Measurements from ENCODE around the gene PAK2. TPM values are rescaled to one million over a fixed set of nuclear protein-coding genes. Genes with fewer than 3 reads are reported as not detected.
"Not testable (repeated sequence)": the region's sequence is repeated elsewhere in the genome, so short reads cannot be mapped to it uniquely, and the experiment has no call there.

The PAK2 gene
- total RNA-seq, 1 experiment from 2014 or later: 51.3 TPM

DNA sequence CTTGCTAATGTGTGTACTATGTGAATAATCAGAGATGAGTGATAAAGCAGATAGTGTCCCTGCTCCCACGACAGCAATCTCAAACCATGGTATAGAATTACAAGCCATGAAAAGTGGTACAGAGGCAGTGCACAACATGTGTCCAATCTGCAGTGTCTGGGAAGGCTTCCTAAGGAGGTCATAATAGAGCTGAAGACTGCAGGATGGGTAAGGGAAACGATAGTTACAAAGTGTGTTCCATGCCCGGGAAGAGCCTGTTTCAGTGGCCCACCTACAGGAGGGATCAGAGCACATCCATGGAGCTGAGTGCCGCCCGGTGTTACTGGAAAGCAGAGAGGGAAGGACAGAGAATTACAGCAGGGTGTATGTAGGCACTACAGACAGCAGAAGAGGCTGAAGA, 48.9 kb downstream of the PAK2 start:
- Histone ChIP-seq H3K4me3 (no peak overlapping the region), H3K36me3 (peaks cover 40% of the 10 kb centered on the region), H3K9me3 (replicated peaks) (peaks cover 4% of the 10 kb centered on the region; the same call in 1 of the 2 replicates), H3K27ac (no peak overlapping the region), H3K4me1 (no peaks in the 10 kb centered on the region), H3K27me3 (no peaks in the 10 kb centered on the region)
- no peak for DNase-seq

DNA sequence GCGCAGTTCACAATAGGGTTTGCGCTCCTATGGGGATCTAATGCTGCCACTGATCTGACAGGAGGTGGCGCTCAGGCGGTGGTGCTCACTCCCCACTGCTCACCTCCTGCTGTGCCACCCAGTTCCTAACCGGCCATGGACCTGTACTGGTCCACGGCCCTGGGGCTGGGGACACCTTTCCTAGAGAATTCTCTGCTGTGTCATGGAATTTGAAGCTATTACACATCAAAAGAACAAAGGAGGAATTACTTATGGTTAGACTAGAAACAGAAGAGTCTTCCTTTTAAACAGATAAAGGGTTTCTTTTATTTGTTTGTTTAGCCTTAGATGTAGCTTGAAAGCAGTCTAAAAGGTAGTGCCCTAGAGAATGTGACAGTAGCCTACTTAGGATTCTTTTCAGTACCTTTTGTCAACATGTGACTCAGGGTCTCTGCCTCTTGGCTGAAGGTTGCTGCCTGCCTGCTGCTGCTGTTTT, 50.3 kb downstream of the PAK2 start:
- Histone ChIP-seq H3K27ac (no peak overlapping the region), H3K4me1 (no peaks in the 10 kb centered on the region), H3K9me3 (replicated peaks) (peaks cover 3% of the 10 kb centered on the region; the same call in 1 of the 2 replicates), H3K27me3 (no peaks in the 10 kb centered on the region), H3K36me3 (peaks cover 43% of the 10 kb centered on the region), H3K4me3 (no peak overlapping the region)
- DNase-seq: no peak

DNA sequence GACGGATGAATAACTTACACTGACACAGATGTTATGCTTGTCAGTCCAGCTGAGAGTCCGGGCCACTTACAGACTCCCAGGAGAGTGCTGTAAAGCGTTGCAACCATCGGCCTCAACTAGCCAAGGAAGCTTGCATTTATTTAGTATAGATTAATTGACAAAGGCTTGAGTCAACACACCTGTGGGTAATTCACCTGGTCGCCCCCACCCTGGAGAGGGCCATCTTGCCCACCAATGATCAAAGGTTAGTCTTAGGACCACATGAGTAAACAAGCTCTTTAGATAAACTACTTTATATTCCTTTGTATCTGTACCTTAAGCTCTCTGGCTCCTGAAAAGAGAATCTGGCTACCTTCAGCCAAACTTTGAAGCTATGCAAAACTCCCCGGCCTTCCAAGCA, 51.0 kb downstream of the PAK2 start:
- no peak overlapping the region for H3K4me3 ChIP-seq
- no peaks in the 10 kb centered on the region; the same call in 1 of the 2 replicates for H3K9me3 ChIP-seq (replicated peaks)
- DNase-seq: no peak
- peaks cover 37% of the 10 kb centered on the region for H3K36me3 ChIP-seq
- H3K4me1 ChIP-seq: no peaks in the 10 kb centered on the region
- H3K27ac ChIP-seq: no peak overlapping the region
- no peaks in the 10 kb centered on the region for H3K27me3 ChIP-seq

DNA sequence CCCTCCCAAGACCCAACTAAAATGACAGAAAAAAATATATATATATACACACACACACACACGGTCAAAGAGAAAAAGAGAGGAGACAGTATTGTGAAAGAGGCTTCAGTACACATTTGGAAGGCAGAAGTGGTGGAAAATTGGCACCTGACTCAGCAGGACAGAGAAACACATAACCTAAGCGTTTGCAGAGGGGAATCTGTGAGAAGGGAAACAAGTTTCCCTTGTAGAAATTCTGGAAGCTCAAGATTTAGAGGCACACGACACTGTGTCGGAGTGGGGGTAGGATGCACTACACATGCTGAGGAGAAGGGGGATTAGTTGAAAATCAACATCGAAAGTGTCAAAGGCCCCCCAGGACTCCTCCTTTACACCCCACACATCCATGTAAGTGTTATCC, 53.1 kb downstream of the PAK2 start:
- H3K4me3 ChIP-seq: no peak overlapping the region
- no peaks in the 10 kb centered on the region for H3K4me1 ChIP-seq
- H3K36me3 ChIP-seq: peaks cover 34% of the 10 kb centered on the region
- DNase-seq: no peak
- no peak overlapping the region for H3K27ac ChIP-seq
- no peaks in the 10 kb centered on the region; the same call in 1 of the 2 replicates for H3K9me3 ChIP-seq (replicated peaks)
- no peaks in the 10 kb centered on the region for H3K27me3 ChIP-seq

DNA sequence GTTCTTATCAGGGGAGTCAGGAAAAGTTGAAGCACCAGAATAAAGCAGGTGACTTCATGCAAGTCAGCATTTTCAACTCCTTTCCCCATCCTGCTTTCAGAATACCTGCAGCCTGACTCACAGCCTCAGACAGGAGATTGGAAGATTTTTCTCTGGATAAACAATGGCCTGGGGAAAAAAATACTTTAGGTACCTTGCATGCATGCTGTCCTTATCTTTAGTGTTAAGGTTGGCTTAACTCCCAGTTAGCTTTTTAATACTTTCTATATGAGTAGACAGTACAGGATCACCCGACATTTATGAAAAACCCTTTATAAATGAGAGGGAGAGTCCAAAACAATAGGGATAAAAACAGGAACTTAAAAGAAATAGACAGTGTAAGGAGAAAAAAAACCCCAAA, 53.6 kb downstream of the PAK2 start:
- H3K27ac ChIP-seq: no peak overlapping the region
- DNase-seq: no peak
- no peak overlapping the region for H3K4me3 ChIP-seq
- H3K36me3 ChIP-seq: peaks cover 34% of the 10 kb centered on the region
- H3K4me1 ChIP-seq: no peaks in the 10 kb centered on the region
- H3K27me3 ChIP-seq: no peaks in the 10 kb centered on the region
- H3K9me3 ChIP-seq (replicated peaks): no peaks in the 10 kb centered on the region; the same call in 1 of the 2 replicates

DNA sequence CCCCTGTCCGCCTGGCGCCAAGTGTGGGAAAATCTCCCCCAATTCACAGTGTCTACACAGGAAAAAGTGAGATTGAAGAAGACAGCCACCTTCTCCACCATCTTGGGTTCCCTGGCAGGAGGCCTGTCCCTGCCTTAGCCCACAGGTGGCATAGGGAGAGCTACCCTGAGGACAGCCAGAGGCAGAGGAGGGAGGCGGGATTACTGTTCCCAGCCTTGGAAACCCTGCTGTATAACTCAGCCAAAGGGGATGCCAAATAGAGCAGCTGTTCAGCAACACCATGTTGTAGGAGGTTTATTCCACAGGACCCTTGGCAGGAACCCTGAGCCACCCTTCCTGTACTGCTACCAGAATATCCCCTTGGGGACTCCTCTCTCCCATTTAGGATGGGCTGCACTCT, 54.8 kb downstream of the PAK2 start:
- Histone ChIP-seq H3K27ac (no peak overlapping the region), H3K36me3 (peaks cover 34% of the 10 kb centered on the region), H3K9me3 (replicated peaks) (no peaks in the 10 kb centered on the region; the same call in 1 of the 2 replicates), H3K4me1 (no peaks in the 10 kb centered on the region), H3K27me3 (no peaks in the 10 kb centered on the region), H3K4me3 (no peak overlapping the region)
- no peak for DNase-seq

DNA sequence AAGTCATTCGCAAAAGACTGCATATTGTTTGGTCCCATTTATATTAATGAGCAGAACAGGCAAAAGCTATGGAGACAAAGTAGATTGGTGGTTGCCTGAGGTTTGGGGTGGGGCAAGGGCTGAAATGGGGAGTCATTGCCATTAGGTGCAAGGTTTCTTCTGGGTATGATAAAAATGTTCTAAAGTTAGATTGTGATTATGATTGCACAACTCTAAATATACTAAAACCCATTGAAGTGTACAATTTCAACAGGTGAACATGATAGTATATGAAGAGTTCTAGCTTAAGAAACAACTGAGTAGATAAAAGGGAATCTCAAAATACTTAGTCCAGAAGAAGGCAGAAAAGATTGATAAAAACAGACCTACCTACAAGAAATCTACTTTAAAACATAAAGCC, 56.7 kb downstream of the PAK2 start:
- H3K4me3 ChIP-seq: no peak overlapping the region

DNA sequence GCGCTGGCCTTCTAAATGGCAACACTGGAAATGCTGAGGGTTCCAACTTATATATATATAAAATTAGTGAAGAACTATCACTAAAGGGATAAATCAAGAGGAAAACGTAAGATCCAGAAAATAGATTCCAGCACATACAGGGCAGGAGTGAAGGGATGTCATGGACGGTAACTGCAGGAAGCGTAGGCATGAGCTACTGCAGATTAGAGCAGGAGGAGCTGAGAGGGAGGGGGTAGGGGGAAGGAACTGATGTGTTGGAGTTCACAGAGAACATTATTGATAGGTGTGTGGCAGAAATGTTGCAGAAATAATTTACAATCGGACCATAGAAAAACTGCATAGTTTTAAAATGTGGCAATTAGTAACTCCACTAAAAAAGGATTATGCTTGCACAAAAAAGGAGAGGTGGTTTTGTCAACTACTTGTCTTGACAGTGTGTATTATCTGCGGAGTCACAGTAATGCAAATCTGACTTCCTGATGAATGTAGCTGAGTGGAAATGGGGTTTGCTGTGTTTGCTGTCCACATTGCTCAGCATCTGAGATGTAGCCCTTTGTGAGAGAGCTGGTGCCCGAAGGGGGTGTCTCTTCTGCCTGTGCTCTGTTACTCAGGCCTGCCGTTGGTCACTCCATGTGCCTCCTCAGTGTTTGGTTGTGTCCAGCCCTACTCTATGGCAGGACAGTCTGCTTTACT, 61.2 kb downstream of the PAK2 start:
- no peak for DNase-seq
- H3K27me3 ChIP-seq: no peaks in the 10 kb centered on the region
- peaks cover 16% of the 10 kb centered on the region for H3K36me3 ChIP-seq
- H3K4me3 ChIP-seq: no peak overlapping the region
- no peak overlapping the region for H3K27ac ChIP-seq
- no peaks in the 10 kb centered on the region for H3K9me3 ChIP-seq (replicated peaks)
- no peaks in the 10 kb centered on the region for H3K4me1 ChIP-seq

More for the DNA sequence above, 56.7 kb downstream of the PAK2 start:
- no peaks in the 10 kb centered on the region for H3K27me3 ChIP-seq
- DNase-seq: no peak
- H3K36me3 ChIP-seq: peaks cover 23% of the 10 kb centered on the region
- no peaks in the 10 kb centered on the region for H3K9me3 ChIP-seq (replicated peaks)
- H3K27ac ChIP-seq: no peak overlapping the region
- H3K4me1 ChIP-seq: no peaks in the 10 kb centered on the region

DNA sequence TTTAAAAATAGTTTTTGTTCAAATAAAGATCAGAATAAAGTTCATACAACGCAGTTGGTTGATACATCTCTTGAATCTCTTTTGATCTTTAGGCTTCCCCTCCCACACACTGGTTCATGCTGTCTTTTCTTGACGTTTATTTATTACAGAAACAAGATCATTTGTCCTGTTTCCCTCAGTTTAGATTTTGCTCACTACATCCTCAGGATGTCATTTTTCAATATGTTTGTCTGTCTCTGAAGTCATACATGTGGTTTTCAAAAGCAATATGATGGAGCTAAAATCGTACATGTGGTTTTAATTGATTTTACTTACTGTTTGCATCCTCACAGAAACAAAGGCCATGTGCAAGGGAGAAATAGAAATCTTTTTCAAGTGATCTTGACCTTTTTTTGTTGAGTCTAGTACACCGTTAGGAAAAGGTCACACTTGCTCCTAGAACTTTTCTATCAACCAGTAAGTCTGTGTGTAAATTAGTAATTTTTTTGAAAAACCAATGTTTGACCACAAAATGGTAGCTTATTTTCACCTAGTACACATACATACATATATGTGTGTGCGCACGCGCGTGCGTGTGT, 64.3 kb downstream of the PAK2 start:
- H3K27ac ChIP-seq: no peak overlapping the region
- DNase-seq: no peak
- H3K9me3 ChIP-seq (replicated peaks): no peaks in the 10 kb centered on the region
- H3K4me1 ChIP-seq: no peaks in the 10 kb centered on the region
- H3K4me3 ChIP-seq: no peak overlapping the region
- H3K36me3 ChIP-seq: peaks cover 47% of the 10 kb centered on the region
- no peaks in the 10 kb centered on the region for H3K27me3 ChIP-seq

DNA sequence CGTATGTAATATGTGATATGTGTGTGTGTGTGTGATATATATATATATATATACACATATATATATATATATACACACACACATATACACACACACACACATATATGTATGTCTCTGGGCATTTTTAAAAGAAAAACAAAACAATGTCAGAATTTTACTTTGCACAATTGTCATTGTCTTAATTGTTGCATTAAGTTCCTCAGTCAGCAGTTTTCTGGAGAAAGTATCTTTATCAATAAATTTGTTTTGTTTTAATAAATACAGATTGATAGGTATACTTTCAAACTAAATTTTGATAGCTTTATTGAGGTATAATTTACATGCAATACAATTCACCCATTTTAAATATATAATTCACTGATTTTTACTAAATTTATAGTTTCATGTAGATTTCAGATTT, 65.1 kb downstream of the PAK2 start:
- Histone ChIP-seq H3K36me3 (peaks cover 50% of the 10 kb centered on the region), H3K27ac (no peak overlapping the region), H3K9me3 (replicated peaks) (no peaks in the 10 kb centered on the region), H3K27me3 (no peaks in the 10 kb centered on the region), H3K4me3 (no peak overlapping the region), H3K4me1 (no peaks in the 10 kb centered on the region)
- DNase-seq: no peak

DNA sequence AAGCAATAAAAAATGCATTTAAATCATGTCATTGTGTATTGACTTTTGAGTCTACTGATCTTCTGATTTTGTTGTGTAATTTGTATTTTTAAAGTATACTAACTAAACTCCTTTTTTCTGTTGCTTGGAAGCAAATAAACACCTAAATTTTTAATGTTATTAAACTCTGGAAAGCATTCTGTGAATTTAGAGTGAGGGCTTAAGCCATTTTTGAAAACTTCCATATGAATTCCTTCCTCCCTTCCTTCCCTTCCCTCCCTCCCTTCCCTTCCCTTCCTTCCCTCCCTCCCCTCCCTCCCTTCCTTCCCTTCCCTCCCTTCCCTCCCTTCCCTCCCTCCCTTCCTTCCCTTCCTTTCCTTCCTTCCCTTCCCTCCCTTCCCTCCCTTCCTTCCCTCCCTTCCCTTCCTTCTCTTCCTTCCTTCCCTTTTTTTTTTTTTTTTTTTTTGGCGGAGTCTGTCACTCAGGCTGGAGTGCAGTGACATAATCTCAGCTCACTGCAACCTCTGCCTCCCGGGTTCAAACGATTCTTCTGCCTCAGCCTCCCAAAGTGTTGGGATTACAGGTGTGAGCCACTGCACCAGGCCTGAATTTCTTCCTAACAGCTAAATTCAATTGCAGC, 71.4 kb downstream of the PAK2 start:
- peaks cover 57% of the 10 kb centered on the region for H3K36me3 ChIP-seq

DNA sequence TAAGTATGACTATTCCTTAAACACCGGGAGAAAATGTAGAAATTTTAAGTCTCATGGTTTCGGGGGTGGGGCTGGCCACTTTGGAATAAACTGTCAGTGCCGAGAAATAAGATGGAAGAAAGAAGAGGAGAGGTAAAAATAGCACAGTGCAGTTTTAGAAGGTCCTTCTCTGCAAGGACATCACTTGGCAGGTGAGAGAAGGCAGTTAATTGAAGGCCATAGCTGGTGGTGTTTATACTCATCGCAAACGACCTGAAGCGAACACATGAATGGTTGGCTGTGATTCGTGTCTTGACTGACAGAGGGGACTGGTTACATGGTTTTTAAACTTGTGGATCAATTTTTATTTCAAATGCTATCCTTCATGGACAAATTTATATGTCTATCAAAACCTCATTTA, 73.2 kb downstream of the PAK2 start:
- no peaks in the 10 kb centered on the region for H3K27me3 ChIP-seq
- no peaks in the 10 kb centered on the region for H3K4me1 ChIP-seq
- peaks cover 44% of the 10 kb centered on the region for H3K36me3 ChIP-seq
- no peaks in the 10 kb centered on the region for H3K9me3 ChIP-seq (replicated peaks)
- H3K4me3 ChIP-seq: no peak overlapping the region
- DNase-seq: no peak
- no peak overlapping the region for H3K27ac ChIP-seq

More for the DNA sequence above, 71.4 kb downstream of the PAK2 start:
- Histone ChIP-seq H3K4me3 (no peak overlapping the region), H3K27me3 (no peaks in the 10 kb centered on the region), H3K4me1 (no peaks in the 10 kb centered on the region), H3K9me3 (replicated peaks) (no peaks in the 10 kb centered on the region), H3K27ac (no peak overlapping the region)
- no peak for DNase-seq

DNA sequence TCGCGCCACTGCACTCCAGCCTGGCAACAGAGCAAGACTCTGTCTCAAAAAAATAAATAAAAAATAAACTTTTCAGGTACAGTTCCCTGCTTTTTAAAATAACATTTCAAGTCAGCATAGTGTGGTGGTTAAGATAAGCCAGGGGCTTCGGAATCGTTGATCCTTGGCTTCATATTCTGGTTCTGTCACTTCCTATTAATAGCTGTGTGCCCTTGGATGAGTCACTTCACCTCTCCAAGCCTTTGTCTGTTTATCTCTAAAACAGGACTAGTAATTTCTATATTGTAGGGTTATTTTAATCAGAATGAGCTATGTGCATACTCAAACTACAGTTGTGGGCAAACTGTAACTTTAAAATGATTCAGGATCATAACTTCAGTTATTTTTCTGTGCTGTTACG, 74.2 kb downstream of the PAK2 start:
- H3K4me1 ChIP-seq: no peaks in the 10 kb centered on the region
- no peak for DNase-seq
- H3K4me3 ChIP-seq: no peak overlapping the region
- no peak overlapping the region for H3K27ac ChIP-seq
- H3K9me3 ChIP-seq (replicated peaks): no peaks in the 10 kb centered on the region
- peaks cover 44% of the 10 kb centered on the region for H3K36me3 ChIP-seq
- no peaks in the 10 kb centered on the region for H3K27me3 ChIP-seq

DNA sequence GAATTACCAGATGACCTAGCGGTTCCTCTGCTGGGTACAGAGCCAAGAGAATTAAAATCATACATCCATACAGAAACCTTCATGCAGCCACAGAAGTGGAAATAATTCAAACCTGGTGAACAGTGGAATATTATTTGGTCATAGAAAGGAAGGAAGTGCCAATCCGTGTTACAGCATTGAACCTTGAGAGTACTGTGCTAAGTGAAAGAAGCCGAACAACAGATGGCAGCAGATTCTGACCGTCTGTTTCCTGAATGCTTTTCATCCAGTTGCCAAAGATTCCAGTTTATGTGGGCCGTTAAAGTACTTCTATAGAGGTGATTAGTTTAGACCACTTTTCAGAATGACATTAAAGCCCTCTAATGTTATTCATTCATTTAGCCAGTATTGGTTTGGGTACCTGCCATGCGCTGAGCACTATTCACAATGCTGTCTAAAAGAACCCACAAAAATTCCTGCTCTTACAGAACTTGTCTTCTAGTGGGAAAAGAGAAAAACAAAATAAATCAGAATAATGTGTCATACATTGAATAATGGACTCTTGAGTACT, 82.2 kb downstream of the PAK2 start:
- Histone ChIP-seq H3K4me1 (no peaks in the 10 kb centered on the region), H3K4me3 (no peak overlapping the region), H3K27ac (no peak overlapping the region), H3K27me3 (no peaks in the 10 kb centered on the region), H3K36me3 (peaks cover 49% of the 10 kb centered on the region), H3K9me3 (replicated peaks) (no peaks in the 10 kb centered on the region)
- DNase-seq: no peak

DNA sequence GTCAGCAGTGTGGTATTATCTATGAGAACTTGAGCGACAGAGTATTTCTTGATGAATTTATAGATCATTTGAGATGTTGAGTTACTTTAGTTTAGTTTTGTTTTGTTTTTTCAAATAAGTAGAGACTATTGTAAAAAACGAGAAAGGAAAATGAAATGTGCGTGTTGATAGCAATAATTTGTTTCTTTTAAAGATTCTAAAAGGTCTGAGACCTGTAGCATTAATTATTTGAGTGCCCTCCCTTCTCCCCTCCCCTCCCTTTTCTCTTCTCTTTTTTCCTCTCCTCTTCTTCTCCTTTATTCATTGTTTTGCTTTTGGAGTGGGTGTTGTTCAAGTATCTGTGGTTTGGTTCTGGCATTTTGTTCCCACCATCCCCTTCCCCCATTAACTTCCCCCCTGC, 90.0 kb downstream of the PAK2 start:
- H3K4me1 ChIP-seq; DNase-seq; H3K9me3 ChIP-seq (replicated peaks); H3K27me3 ChIP-seq; H3K36me3 ChIP-seq; H3K4me3 ChIP-seq; H3K27ac ChIP-seq: not testable (repeated sequence)

Data from SJCRH30 (cell line).